ENCODE data around the gene TRPM3.

Gene TRPM3

GRCh38 chr9:70954596-70955143 is 166.8 kb downstream of the TRPM3 start:
- Histone ChIP-seq H3K4me2 (no peak overlapping the region), H3K36me3 (ENCODE audit: insufficient read depth) (no peaks in the 10 kb centered on the region), H3K9ac (no peak overlapping the region), H3K79me2 (ENCODE audit: insufficient read depth, low read depth) (no peaks in the 10 kb centered on the region), H3K27ac (no peak overlapping the region), H3K4me1 (ENCODE audit: low read depth, poor library complexity, severe bottlenecking) (no peaks in the 10 kb centered on the region), H4K20me1 (ENCODE audit: insufficient read depth) (no peaks in the 10 kb centered on the region), H3K4me3 (IDR thresholded peaks at IDR 0.05; ENCODE audit: insufficient read depth, low read depth, low read length) (no peak overlapping the region), H3K27me3 (ENCODE audit: insufficient read depth, low read depth) (no peaks in the 10 kb centered on the region), H2AFZ (ENCODE audit: low read depth) (no peak overlapping the region)
- TF ChIP-seq CTCF (conservative IDR thresholded peaks at IDR 0.05; ENCODE audit: low read depth, low read length) = no peak

- Histone ChIP-seq H3K4me2 (no peak overlapping the region), H3K27ac (no peak overlapping the region), H3K4me3 (IDR thresholded peaks at IDR 0.05; ENCODE audit: insufficient read depth, low read depth, low read length) (no peak overlapping the region), H3K9ac (no peak overlapping the region), H4K20me1 (ENCODE audit: insufficient read depth) (no peaks in the 10 kb centered on the region), H3K79me2 (ENCODE audit: insufficient read depth, low read depth) (no peaks in the 10 kb centered on the region), H3K4me1 (ENCODE audit: low read depth, poor library complexity, severe bottlenecking) (no peaks in the 10 kb centered on the region), H3K27me3 (ENCODE audit: insufficient read depth, low read depth) (no peaks in the 10 kb centered on the region), H3K36me3 (ENCODE audit: insufficient read depth) (no peaks in the 10 kb centered on the region), H2AFZ (ENCODE audit: low read depth) (no peak overlapping the region)
- no peak for TF ChIP-seq CTCF (conservative IDR thresholded peaks at IDR 0.05; ENCODE audit: low read depth, low read length)
These were observed 167.3 kb downstream of the TRPM3 start for GRCh38 chr9:70954126-70954525.

GRCh38 chr9:70951749-70952727 is 169.4 kb downstream of the TRPM3 start:
- Histone ChIP-seq H3K27me3 (ENCODE audit: insufficient read depth, low read depth) (no peaks in the 10 kb centered on the region), H4K20me1 (ENCODE audit: insufficient read depth) (no peaks in the 10 kb centered on the region), H2AFZ (ENCODE audit: low read depth) (no peak overlapping the region), H3K36me3 (ENCODE audit: insufficient read depth) (no peaks in the 10 kb centered on the region), H3K4me2 (no peak overlapping the region), H3K4me1 (ENCODE audit: low read depth, poor library complexity, severe bottlenecking) (peaks cover 4% of the 10 kb centered on the region), H3K9ac (no peak overlapping the region), H3K79me2 (ENCODE audit: insufficient read depth, low read depth) (no peaks in the 10 kb centered on the region), H3K4me3 (IDR thresholded peaks at IDR 0.05; ENCODE audit: insufficient read depth, low read depth, low read length) (no peak overlapping the region), H3K27ac (no peak overlapping the region)
- TF ChIP-seq CTCF (conservative IDR thresholded peaks at IDR 0.05; ENCODE audit: low read depth, low read length) = no peak

- Histone ChIP-seq H3K4me1 (ENCODE audit: low read depth, poor library complexity, severe bottlenecking) (peaks cover 8% of the 10 kb centered on the region), H3K4me2 (no peak overlapping the region), H2AFZ (ENCODE audit: low read depth) (no peak overlapping the region), H3K4me3 (IDR thresholded peaks at IDR 0.05; ENCODE audit: insufficient read depth, low read depth, low read length) (no peak overlapping the region), H3K27ac (no peak overlapping the region), H4K20me1 (ENCODE audit: insufficient read depth) (no peaks in the 10 kb centered on the region), H3K9ac (no peak overlapping the region), H3K27me3 (ENCODE audit: insufficient read depth, low read depth) (no peaks in the 10 kb centered on the region), H3K79me2 (ENCODE audit: insufficient read depth, low read depth) (no peaks in the 10 kb centered on the region), H3K36me3 (ENCODE audit: insufficient read depth) (no peaks in the 10 kb centered on the region)
- TF ChIP-seq CTCF (conservative IDR thresholded peaks at IDR 0.05; ENCODE audit: low read depth, low read length) = no peak
These were observed 171.2 kb downstream of the TRPM3 start for GRCh38 chr9:70950270-70950669.

Data from KMS-11 (cell line).